Neuronal stem cell (in vitro differentiated cells): ENCODE results near the gene MAPK8.

Experiments used
- DNase-seq: peaks from one replicate; pipeline ENCODE4 v3.0.0-alpha.2; 2013; ENCODE audit warnings: low spot score
- H2AFZ ChIP-seq: one replicate; pipeline ENCODE4 v1.6.1; 2013; ENCODE audit warnings: mild to moderate bottlenecking, low read length, inconsistent platforms
- H2AK5ac ChIP-seq: 2 replicates; pipeline ENCODE4 v1.6.1; 2013; ENCODE audit warnings: low read depth, mild to moderate bottlenecking, inconsistent platforms, low read length, moderate library complexity, mixed read lengths
- H2BK120ac ChIP-seq: 2 replicates; pipeline ENCODE4 v1.6.1; 2013; ENCODE audit warnings: low read depth, mild to moderate bottlenecking, inconsistent platforms, low read length, moderate library complexity, mixed read lengths
- H2BK12ac ChIP-seq: one replicate; pipeline ENCODE4 v1.6.1; 2013; ENCODE audit warnings: low read length, inconsistent platforms
- H2BK15ac ChIP-seq: 2 replicates; pipeline ENCODE4 v1.6.1; 2013; ENCODE audit warnings: mild to moderate bottlenecking, low read length, inconsistent platforms, mixed read lengths
- H2BK5ac ChIP-seq: one replicate; pipeline ENCODE4 v1.6.1; 2013; ENCODE audit warnings: inconsistent platforms, mild to moderate bottlenecking, low read length, moderate library complexity
- H3K14ac ChIP-seq: one replicate; pipeline ENCODE4 v1.6.1; 2013; ENCODE audit warnings: low read length, inconsistent platforms
- H3K18ac ChIP-seq: 2 replicates; pipeline ENCODE4 v1.6.1; 2013; ENCODE audit warnings: low read length, inconsistent platforms
- H3K23ac ChIP-seq: 2 replicates; pipeline ENCODE4 v1.6.1; 2013; ENCODE audit warnings: low read depth, mild to moderate bottlenecking, mixed read lengths, low read length, inconsistent platforms; ENCODE audit not compliant: poor library complexity
- H3K27ac ChIP-seq: replicated peaks from 3 replicates; pipeline ENCODE4 v1.5.1; 2013; ENCODE audit warnings: low read length, inconsistent platforms
- H3K27me3 ChIP-seq, 3 experiments: 2 replicates each; pipeline ENCODE4 v1.6.1; 2013; ENCODE audit warnings: low read length in 3 of 3, mild to moderate bottlenecking in 2 of 3, inconsistent platforms in 1 of 3, low read depth in 1 of 3, mixed read lengths in 1 of 3, moderate library complexity in 1 of 3; ENCODE audit not compliant: control insufficient read depth in 3 of 3, insufficient read depth in 3 of 3
- H3K36me3 ChIP-seq, 2 donors: replicated peaks in 1 of 2; 2 replicates each; pipeline ENCODE4 v1.6.1; 2013; ENCODE audit warnings: low read length in 2 of 2; ENCODE audit not compliant: control insufficient read depth in 2 of 2, insufficient read depth in 2 of 2
- H3K4ac ChIP-seq: 2 replicates; pipeline ENCODE4 v1.6.1; 2013; ENCODE audit warnings: inconsistent platforms, mild to moderate bottlenecking, low read length, moderate library complexity
- H3K4me1 ChIP-seq, 2 donors: 1 replicate in 1 of 2; 2 replicates in 1 of 2; pipeline ENCODE4 v1.6.1; 2013; ENCODE audit warnings: low read length in 2 of 2, low read depth in 1 of 2; ENCODE audit not compliant: control insufficient read depth in 2 of 2, insufficient read depth in 1 of 2
- H3K4me2 ChIP-seq: one replicate; pipeline ENCODE4 v1.6.1; 2013; ENCODE audit warnings: mild to moderate bottlenecking, low read length, inconsistent platforms; ENCODE audit not compliant: insufficient read depth, poor library complexity, severe bottlenecking
- H3K4me3 ChIP-seq, 2 donors: 2 replicates each; pipeline ENCODE4 v1.5.1; 2013; ENCODE audit warnings: low read length in 2 of 2, mild to moderate bottlenecking in 2 of 2, inconsistent platforms in 1 of 2, moderate library complexity in 1 of 2
- H3K79me1 ChIP-seq: one replicate; pipeline ENCODE4 v1.6.1; 2013; ENCODE audit warnings: low read depth, mild to moderate bottlenecking, inconsistent platforms, low read length, moderate library complexity
- H3K9ac ChIP-seq: one replicate; pipeline ENCODE4 v1.6.1; 2013; ENCODE audit warnings: mild to moderate bottlenecking, low read depth, low read length, inconsistent platforms; ENCODE audit not compliant: poor library complexity
- H3K9me3 ChIP-seq, 2 donors: replicated peaks in 1 of 2; 2 replicates each; pipeline versions ENCODE3 to v1.6.1; 2013; ENCODE audit warnings: low read length in 2 of 2, mild to moderate bottlenecking in 2 of 2, inconsistent platforms in 1 of 2, low read depth in 1 of 2, mixed read lengths in 1 of 2, moderate library complexity in 1 of 2; ENCODE audit not compliant: control insufficient read depth in 2 of 2, insufficient read depth in 1 of 2
- H4K8ac ChIP-seq: one replicate; pipeline ENCODE4 v1.6.1; 2013; ENCODE audit warnings: low read depth, mild to moderate bottlenecking, inconsistent platforms, low read length, moderate library complexity
- H4K91ac ChIP-seq: one replicate; pipeline ENCODE4 v1.6.1; 2013; ENCODE audit warnings: low read length, low read depth, mild to moderate bottlenecking, inconsistent platforms; ENCODE audit not compliant: poor library complexity
- WGBS, 2 donors: extraction: QIAGEN DNeasy Blood & Tissue Kit; methylation state at CpG; one replicate each; pipeline ENCODE4 v1.1.7; 2013; ENCODE audit warnings: missing lambda C conversion rate in 2 of 2, mixed read lengths in 1 of 2; ENCODE audit not compliant: insufficient read length in 2 of 2, insufficient replicate concordance in 1 of 2; ENCODE audit errors: extremely low coverage in 2 of 2; 5-methylcytosine and 5-hydroxymethylcytosine counted together

Gene MAPK8

GRCh38 chr10:48284002-48284546 lies 22.4 kb upstream of the MAPK8 start:
- no peak for DNase-seq
- H3K14ac ChIP-seq: no peak overlapping the region
- WGBS, 2 donors: no CpG with 5 or more reads among the region's 2 CpGs

DNA sequence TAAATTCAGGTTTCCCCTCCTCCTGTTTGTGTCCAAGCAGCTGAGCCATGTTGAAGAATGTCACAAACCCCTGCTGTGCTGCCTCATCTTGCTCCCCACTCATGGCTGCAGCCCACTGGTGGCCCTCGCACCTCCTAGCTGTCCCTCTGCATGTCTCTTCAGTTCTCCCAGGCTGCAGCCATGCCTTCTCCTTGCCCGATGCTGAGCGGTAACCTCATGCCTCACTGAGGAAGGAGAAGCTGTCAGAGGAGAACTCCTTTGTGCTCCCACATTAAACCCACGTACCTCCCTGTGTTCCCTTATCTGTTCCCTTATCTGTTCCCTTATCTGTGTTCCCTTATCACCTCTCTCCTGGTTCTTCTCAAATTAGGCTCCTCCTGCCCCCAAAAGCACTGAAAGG lies 21.7 kb upstream of the MAPK8 start:
- Histone ChIP-seq H3K4me2 (no peak overlapping the region), H3K9me3 (peaks cover 3 to 6% of the 10 kb centered on the region in 2 donors), H3K79me1 (no peaks in the 10 kb centered on the region), H3K27me3 (no peaks in the 10 kb centered on the region), H3K4ac (no peak overlapping the region), H3K9ac (no peak overlapping the region), H2BK12ac (no peak overlapping the region), H3K4me3 (no peak overlapping the region), H3K23ac (peak overlapping the region; percentile 28), H3K18ac (no peak overlapping the region), H2BK15ac (no peak overlapping the region), H3K36me3 (no peaks in the 10 kb centered on the region), H3K4me1 (no peaks in the 10 kb centered on the region), H2AFZ (no peak overlapping the region), H4K8ac (no peak overlapping the region), H2BK5ac (no peak overlapping the region), H3K14ac (no peak overlapping the region), H3K27ac (no peak overlapping the region), H4K91ac (no peak overlapping the region), H2BK120ac (no peak overlapping the region), H2AK5ac (no peak overlapping the region)
- DNase-seq: no peak
- no CpG with 5 or more reads among the region's 4 CpGs for WGBS, 2 donors

More at GRCh38 chr10:48284002-48284546, 22.4 kb upstream of the MAPK8 start:
- Histone ChIP-seq H3K9ac (no peak overlapping the region), H4K91ac (no peak overlapping the region), H4K8ac (no peak overlapping the region), H3K4me2 (no peak overlapping the region), H2AK5ac (no peak overlapping the region), H3K27me3 (no peaks in the 10 kb centered on the region), H2BK15ac (no peak overlapping the region), H3K4me3 (no peak overlapping the region), H3K27ac (no peak overlapping the region), H3K4ac (no peak overlapping the region), H3K36me3 (no peaks in the 10 kb centered on the region), H2BK5ac (no peak overlapping the region), H3K9me3 (peaks cover 3 to 6% of the 10 kb centered on the region in 2 donors), H2AFZ (no peak overlapping the region), H2BK12ac (no peak overlapping the region), H3K23ac (no peak overlapping the region), H3K18ac (no peak overlapping the region), H3K4me1 (no peaks in the 10 kb centered on the region), H2BK120ac (no peak overlapping the region), H3K79me1 (no peaks in the 10 kb centered on the region)

- no CpG with 5 or more reads among the region's 5 CpGs for WGBS, 2 donors
- Histone ChIP-seq H2BK120ac (no peak overlapping the region), H3K9ac (no peak overlapping the region), H3K4me3 (no peak overlapping the region), H3K36me3 (no peaks in the 10 kb centered on the region), H3K14ac (no peak overlapping the region), H2BK12ac (no peak overlapping the region), H3K18ac (no peak overlapping the region), H3K27me3 (no peaks in the 10 kb centered on the region), H3K27ac (no peak overlapping the region), H4K8ac (no peak overlapping the region), H4K91ac (no peak overlapping the region), H2BK5ac (no peak overlapping the region), H2AK5ac (no peak overlapping the region), H2BK15ac (no peak overlapping the region), H3K79me1 (no peaks in the 10 kb centered on the region), H2AFZ (no peak overlapping the region), H3K9me3 (peaks cover 3 to 6% of the 10 kb centered on the region in 2 donors), H3K23ac (no peak overlapping the region), H3K4me2 (no peak overlapping the region), H3K4me1 (no peaks in the 10 kb centered on the region), H3K4ac (no peak overlapping the region)
- DNase-seq: no peak
Observed at GRCh38 chr10:48285710-48286109, 20.8 kb upstream of the MAPK8 start.

GRCh38 chr10:48286356-48286755 lies 20.1 kb upstream of the MAPK8 start:
- no peak overlapping the region for H2BK15ac ChIP-seq
- no peak overlapping the region for H3K14ac ChIP-seq
- H2BK120ac ChIP-seq: no peak overlapping the region
- peaks cover 3 to 6% of the 10 kb centered on the region in 2 donors for H3K9me3 ChIP-seq
- H3K36me3 ChIP-seq: no peaks in the 10 kb centered on the region
- no peaks in the 10 kb centered on the region for H3K79me1 ChIP-seq
- H3K4me3 ChIP-seq: no peak overlapping the region
- no peak overlapping the region for H3K23ac ChIP-seq
- H3K27me3 ChIP-seq: no peaks in the 10 kb centered on the region
- no CpG with 5 or more reads among the region's 1 CpG for WGBS, 2 donors
- H3K18ac ChIP-seq: no peak overlapping the region
- no peak overlapping the region for H2AFZ ChIP-seq
- H2BK5ac ChIP-seq: no peak overlapping the region
- no peaks in the 10 kb centered on the region for H3K4me1 ChIP-seq
- H3K9ac ChIP-seq: no peak overlapping the region
- H2AK5ac ChIP-seq: no peak overlapping the region
- H2BK12ac ChIP-seq: no peak overlapping the region
- H3K27ac ChIP-seq: no peak overlapping the region
- H3K4me2 ChIP-seq: no peak overlapping the region
- H4K8ac ChIP-seq: no peak overlapping the region
- H4K91ac ChIP-seq: no peak overlapping the region
- no peak for DNase-seq
- H3K4ac ChIP-seq: no peak overlapping the region
